Measurements from ENCODE around the gene KPTN. TPM values are rescaled to one million over a fixed set of nuclear protein-coding genes. Genes with fewer than 3 reads are reported as not detected.

The KPTN gene
- total and polyA plus RNA-seq, 2 of the 13 experiments (the other 11 are each of a cell fraction or from before 2014, with no cell fraction given) = 9.1 to 13.3 TPM

GRCh38 chr19:47483800-47484690 lies at the start of gene KPTN (continued):
- TF ChIP-seq ZNF280B (CRISPR knock-in tag; IDR thresholded peaks at IDR 0.05; ENCODE audit: borderline replicate concordance) (no peak; the same call in none of the 2 replicates), ZNF558 (CRISPR knock-in tag; IDR thresholded peaks at IDR 0.05; ENCODE audit: borderline replicate concordance) (peak; percentile 75; the same call in 1 of the 2 replicates), ZFP82 (CRISPR knock-in tag; IDR thresholded peaks at IDR 0.05; ENCODE audit: borderline replicate concordance) (peak; percentile 69; the same call in 1 of the 2 replicates), MXI1 (IDR thresholded peaks at IDR 0.05; ENCODE audit: borderline replicate concordance, low read depth, low read length) (peak; percentile 60; the same call in 1 of the 3 replicates), THAP7 (CRISPR knock-in tag; IDR thresholded peaks at IDR 0.05) (no peak), HINFP (CRISPR knock-in tag; IDR thresholded peaks at IDR 0.05; ENCODE audit: low read depth) (no peak), ZBTB10 (CRISPR knock-in tag; IDR thresholded peaks at IDR 0.05; ENCODE audit: borderline replicate concordance) (no peak), ZNF10 (CRISPR knock-in tag; IDR thresholded peaks at IDR 0.05; ENCODE audit: borderline replicate concordance, low read depth) (no peak), USF2 (IDR thresholded peaks at IDR 0.05; ENCODE audit: low read depth, low read length) (no peak), USF2 (CRISPR knock-in tag; IDR thresholded peaks at IDR 0.05; ENCODE audit: borderline replicate concordance) (no peak), BATF2 (CRISPR knock-in tag; IDR thresholded peaks at IDR 0.05) (no peak), EEA1 (CRISPR knock-in tag; IDR thresholded peaks at IDR 0.05; ENCODE audit: borderline replicate concordance) (0 out of 2 replicates have a peak, but pooled peaks have one; percentile 48), CREB1 (IDR thresholded peaks at IDR 0.05) (peak; percentile 99), CREB1 (CRISPR knock-in tag; IDR thresholded peaks at IDR 0.05) (peak; percentile 100), ZFP91 (CRISPR knock-in tag; IDR thresholded peaks at IDR 0.05; ENCODE audit: borderline replicate concordance) (peak; percentile 90; the same call in 1 of the 2 replicates)
